Activated CD8-positive, alpha-beta memory T cell treated with anti-CD3 and anti-CD28 coated beads, Interleukin-2, amount 50 U/mL, for 4 hours (primary cell): ENCODE data around the gene PACRGL.
A peak's percentile ranks its signal among the peaks of the same experiment; 100 is the strongest.
"Not testable (repeated sequence)": the region's sequence is repeated elsewhere in the genome, so short reads cannot be mapped to it uniquely, and the experiment has no call there.

ENCODE experiments used
- DNase-seq: peaks from one replicate; pipeline ENCODE4 v3.0.0-alpha.2; 2020

The PACRGL gene

DNA sequence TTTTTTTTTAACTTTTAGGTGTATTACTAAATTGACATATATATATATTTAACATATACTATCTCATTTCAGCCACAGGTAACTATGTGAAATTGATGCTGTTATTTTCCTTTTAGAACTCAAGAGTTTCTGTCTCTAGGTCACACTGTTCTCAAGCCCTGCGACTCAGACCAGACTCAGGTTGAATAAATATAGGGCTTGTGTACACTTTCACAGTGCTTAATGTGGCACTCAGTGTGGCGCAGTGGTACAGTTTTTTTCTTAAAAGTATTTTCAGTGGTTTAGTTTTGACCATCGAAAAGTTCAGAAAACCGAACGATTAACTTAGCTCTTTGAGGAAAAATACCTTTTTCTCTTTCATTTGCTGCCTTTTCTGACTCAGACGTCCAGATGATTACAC lies 24.7 kb downstream of the PACRGL start:
- no peak for DNase-seq

DNA sequence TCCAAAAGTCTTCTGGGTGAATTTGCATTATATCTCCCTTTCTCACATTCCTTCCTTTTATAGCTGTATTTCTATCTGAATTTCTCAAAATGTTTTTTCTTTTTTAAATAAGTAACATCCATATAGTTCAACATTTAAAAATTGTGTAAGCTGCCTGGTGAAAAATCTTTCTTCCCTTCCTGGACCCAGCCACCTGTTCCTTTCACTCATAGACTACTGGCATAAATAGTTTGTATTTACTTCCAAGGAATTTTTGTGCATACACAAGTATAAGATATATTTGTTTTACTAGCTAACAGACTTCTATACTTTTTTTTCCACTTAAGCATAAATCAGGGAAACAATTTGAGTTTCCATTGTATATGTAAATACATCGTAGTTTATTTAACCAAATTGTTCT lies 35.7 kb downstream of the PACRGL start:
- no peak for DNase-seq

- not testable (repeated sequence) for DNase-seq
These were observed 45.7 kb downstream of the PACRGL start for GRCh38 chr4:20746000-20746399.

DNA sequence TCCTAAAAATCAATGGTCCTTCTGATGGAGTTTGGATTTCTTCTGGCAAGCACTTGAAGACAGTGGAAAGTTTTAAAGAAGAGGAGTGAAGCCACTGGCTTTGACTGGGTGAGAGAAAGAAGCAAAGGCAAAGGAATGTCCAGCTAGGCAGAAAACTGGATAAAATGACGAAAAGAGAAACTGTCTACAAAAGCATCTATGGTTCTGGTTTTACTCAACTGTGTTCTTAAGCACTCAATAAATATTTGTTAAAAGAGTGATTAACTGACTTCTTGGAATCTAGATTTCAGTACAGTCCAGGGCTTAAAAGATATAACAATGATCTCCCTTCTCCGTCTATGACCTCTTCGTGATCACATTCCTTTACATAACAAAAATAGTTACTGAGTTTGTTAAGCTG lies 52.4 kb downstream of the PACRGL start:
- DNase-seq = no peak

DNA sequence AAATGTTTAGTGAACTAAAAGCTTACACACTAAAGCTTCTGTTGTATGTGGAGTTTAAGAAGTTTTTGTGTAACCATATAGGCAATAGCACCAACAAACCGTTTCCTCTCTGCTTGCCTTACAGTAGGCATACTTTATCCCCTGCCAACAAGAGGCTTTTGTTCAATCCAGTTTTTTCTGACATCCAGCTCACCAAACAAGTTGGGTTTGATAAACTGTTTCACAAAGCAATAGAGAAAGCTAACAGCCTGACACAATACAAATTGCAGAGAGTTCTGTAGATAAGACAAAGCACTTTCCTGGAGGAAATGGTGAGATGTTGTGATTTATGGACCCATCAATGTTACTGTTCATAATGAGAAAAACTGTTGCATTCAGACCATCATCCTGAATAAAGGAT lies 53.8 kb downstream of the PACRGL start:
- DNase-seq = no peak

DNA sequence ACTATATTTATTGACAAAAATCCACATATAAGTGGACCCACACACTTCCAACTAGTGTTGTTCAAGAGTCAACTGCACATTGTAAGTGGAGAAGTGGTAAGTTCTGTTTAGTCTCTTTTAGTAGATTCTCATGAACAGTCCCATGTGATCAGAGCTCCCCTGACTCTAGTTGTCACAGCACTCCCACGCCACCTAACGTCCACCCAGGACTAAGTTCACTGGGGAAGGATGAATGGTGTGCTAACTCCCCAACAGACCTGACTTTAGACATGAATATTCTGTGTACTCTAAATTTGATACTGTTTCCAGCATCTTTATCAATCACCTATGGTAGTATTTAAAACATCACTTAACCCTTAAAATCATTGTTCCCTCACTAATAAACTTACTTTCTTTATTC lies 59.8 kb downstream of the PACRGL start:
- DNase-seq = no peak

GRCh38 chr4:20761382-20761781 lies 61.1 kb downstream of the PACRGL start:
- DNase-seq = no peak

GRCh38 chr4:20761826-20762225 lies 61.6 kb downstream of the PACRGL start:
- no peak for DNase-seq

- DNase-seq = no peak
These were observed 64.2 kb downstream of the PACRGL start for GRCh38 chr4:20764366-20764992.

DNA sequence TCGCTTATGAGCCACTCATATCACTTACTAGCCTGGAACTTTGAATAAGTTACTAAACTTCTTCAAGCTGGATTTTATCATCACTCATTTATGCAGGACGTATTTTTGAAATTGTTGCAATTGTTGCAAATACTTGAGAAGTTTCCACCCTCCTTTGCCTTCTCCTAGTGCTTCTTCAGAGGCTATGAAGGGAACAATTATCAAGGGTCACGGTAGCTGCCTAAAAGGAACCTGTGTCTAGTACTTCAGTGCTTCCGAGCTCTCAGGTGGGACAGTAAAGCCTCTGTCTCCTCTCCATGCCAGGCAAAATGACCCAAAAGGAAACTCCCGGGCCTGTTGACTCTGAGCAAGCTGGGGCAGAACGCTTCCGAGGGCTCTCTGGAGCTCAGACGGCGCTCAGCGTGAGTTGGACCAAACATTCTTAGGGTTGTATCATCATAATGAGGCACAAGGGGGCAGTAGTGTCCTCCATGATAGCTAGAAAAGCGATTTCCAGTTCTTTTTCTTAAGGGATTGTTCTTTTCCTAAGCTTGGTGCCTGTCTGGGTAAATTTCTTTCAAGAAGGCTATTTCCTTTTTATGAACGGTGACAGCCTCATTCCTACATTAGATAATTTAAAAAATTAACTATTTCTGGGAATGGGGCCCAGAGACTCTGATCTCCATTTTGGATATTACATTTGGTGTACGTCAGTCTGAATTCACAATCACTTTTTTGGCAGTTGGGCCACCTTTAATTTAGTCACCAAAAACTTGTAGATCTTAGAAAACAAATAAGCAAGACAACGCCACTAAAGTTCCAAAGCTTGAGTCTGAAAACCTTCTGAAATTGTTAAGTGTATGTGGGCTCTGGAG lies 73.1 kb downstream of the PACRGL start:
- DNase-seq = peak; percentile 12

- DNase-seq = no peak
These were observed 78.6 kb downstream of the PACRGL start for GRCh38 chr4:20778896-20779295.

GRCh38 chr4:20783134-20783533 lies 82.9 kb downstream of the PACRGL start:
- DNase-seq = not testable (repeated sequence)

DNA sequence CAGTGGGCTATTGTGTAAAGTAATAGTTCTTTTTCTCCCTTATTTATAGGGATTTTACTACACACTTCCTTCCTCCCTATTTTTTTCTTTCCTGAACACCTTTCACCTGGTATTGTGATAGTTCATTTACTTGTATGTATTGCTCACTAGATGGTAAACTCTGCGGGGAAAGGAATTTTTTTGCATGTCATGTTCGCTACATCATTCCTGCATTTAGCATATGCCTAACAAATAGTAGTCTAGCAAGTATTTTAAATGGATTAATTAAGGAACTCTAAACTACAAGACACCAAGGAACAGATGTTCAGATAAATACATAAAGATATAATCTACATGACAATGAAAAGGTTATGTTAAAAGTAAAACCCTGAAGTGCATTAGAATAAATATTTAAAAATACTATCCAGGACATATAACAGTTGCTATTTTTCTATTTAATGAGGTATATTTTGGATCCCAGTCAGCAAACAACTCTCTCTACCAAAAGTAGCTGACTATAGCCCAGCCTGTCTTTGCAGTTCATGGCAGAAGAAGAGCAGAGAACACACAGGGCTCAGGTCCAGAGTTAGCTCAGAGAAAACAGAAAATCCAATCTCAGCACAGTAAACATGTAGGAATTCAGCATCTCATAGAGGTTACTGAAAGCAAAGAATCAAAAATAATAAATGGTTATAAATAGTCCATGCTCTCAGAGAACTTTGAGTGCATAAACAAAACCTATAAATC lies 87.8 kb downstream of the PACRGL start:
- no peak for DNase-seq
